ENCODE measurements around the gene FYB2.

The FYB2 gene

GRCh38 chr1:56844545-56845136 is 25.4 kb upstream of the FYB2 start:
- DNase-seq, result no peak
- Mint-ChIP-seq H3K36me3 (ENCODE audit: low read depth) (no peaks in the 10 kb centered on the region), H3K27me3 (peaks cover 31% of the 10 kb centered on the region), H3K9me3 (no peaks in the 10 kb centered on the region), H3K4me1 (ENCODE audit: low read depth) (no peaks in the 10 kb centered on the region), H3K4me3 (no peak overlapping the region), H3K27ac (no peak overlapping the region)

- Mint-ChIP-seq H3K4me3 (no peak overlapping the region), H3K27ac (no peak overlapping the region), H3K27me3 (peaks cover 42% of the 10 kb centered on the region), H3K36me3 (ENCODE audit: low read depth) (no peaks in the 10 kb centered on the region), H3K9me3 (no peaks in the 10 kb centered on the region), H3K4me1 (ENCODE audit: low read depth) (no peaks in the 10 kb centered on the region)
- DNase-seq, result no peak
Observed at GRCh38 chr1:56843544-56843943, 24.3 kb upstream of the FYB2 start.

- peaks cover 30% of the 10 kb centered on the region for H3K27me3 Mint-ChIP-seq
- no peaks in the 10 kb centered on the region for H3K9me3 Mint-ChIP-seq
- no peak overlapping the region for H3K27ac Mint-ChIP-seq
- H3K4me1 Mint-ChIP-seq (ENCODE audit: low read depth), result no peaks in the 10 kb centered on the region
- no peak for DNase-seq
- no peaks in the 10 kb centered on the region for H3K36me3 Mint-ChIP-seq (ENCODE audit: low read depth)
- H3K4me3 Mint-ChIP-seq, result no peak overlapping the region
Observed at GRCh38 chr1:56838759-56839158, 19.6 kb upstream of the FYB2 start.

GRCh38 chr1:56837244-56837939 is 18.2 kb upstream of the FYB2 start:
- H3K27ac Mint-ChIP-seq, result no peak overlapping the region
- H3K9me3 Mint-ChIP-seq, result no peaks in the 10 kb centered on the region
- H3K4me3 Mint-ChIP-seq, result no peak overlapping the region
- DNase-seq, result no peak
- peaks cover 3% of the 10 kb centered on the region for H3K4me1 Mint-ChIP-seq (ENCODE audit: low read depth)
- no peaks in the 10 kb centered on the region for H3K36me3 Mint-ChIP-seq (ENCODE audit: low read depth)
- H3K27me3 Mint-ChIP-seq, result peaks cover 27% of the 10 kb centered on the region

GRCh38 chr1:56836359-56836758 is 17.2 kb upstream of the FYB2 start:
- peaks cover 9% of the 10 kb centered on the region for H3K4me1 Mint-ChIP-seq (ENCODE audit: low read depth)
- H3K9me3 Mint-ChIP-seq, result no peaks in the 10 kb centered on the region
- H3K27me3 Mint-ChIP-seq, result peaks cover 29% of the 10 kb centered on the region
- H3K36me3 Mint-ChIP-seq (ENCODE audit: low read depth), result no peaks in the 10 kb centered on the region
- no peak overlapping the region for H3K4me3 Mint-ChIP-seq
- DNase-seq, result no peak
- H3K27ac Mint-ChIP-seq, result no peak overlapping the region

GRCh38 chr1:56835657-56836056 is 16.5 kb upstream of the FYB2 start:
- Mint-ChIP-seq H3K27ac (no peak overlapping the region), H3K4me1 (ENCODE audit: low read depth) (peaks cover 9% of the 10 kb centered on the region), H3K27me3 (peaks cover 30% of the 10 kb centered on the region), H3K36me3 (ENCODE audit: low read depth) (no peaks in the 10 kb centered on the region), H3K9me3 (no peaks in the 10 kb centered on the region), H3K4me3 (no peak overlapping the region)
- no peak for DNase-seq

GRCh38 chr1:56834137-56834900 is 15.1 kb upstream of the FYB2 start:
- Mint-ChIP-seq H3K9me3 (no peaks in the 10 kb centered on the region), H3K27ac (no peak overlapping the region), H3K4me3 (no peak overlapping the region), H3K27me3 (peaks cover 22% of the 10 kb centered on the region), H3K4me1 (ENCODE audit: low read depth) (peaks cover 9% of the 10 kb centered on the region), H3K36me3 (ENCODE audit: low read depth) (no peaks in the 10 kb centered on the region)
- DNase-seq, result no peak

GRCh38 chr1:56833088-56833487 is 13.9 kb upstream of the FYB2 start:
- DNase-seq, result no peak
- H3K9me3 Mint-ChIP-seq, result no peaks in the 10 kb centered on the region
- H3K36me3 Mint-ChIP-seq (ENCODE audit: low read depth), result no peaks in the 10 kb centered on the region
- no peak overlapping the region for H3K27ac Mint-ChIP-seq
- H3K4me3 Mint-ChIP-seq, result no peak overlapping the region
- peaks cover 9% of the 10 kb centered on the region for H3K4me1 Mint-ChIP-seq (ENCODE audit: low read depth)
- H3K27me3 Mint-ChIP-seq, result peaks cover 18% of the 10 kb centered on the region

- H3K9me3 Mint-ChIP-seq, result no peaks in the 10 kb centered on the region
- peak; percentile 71 for DNase-seq
- no peak overlapping the region for H3K4me3 Mint-ChIP-seq
- H3K27ac Mint-ChIP-seq, result peak overlapping the region; percentile 45
- peaks cover 9% of the 10 kb centered on the region for H3K4me1 Mint-ChIP-seq (ENCODE audit: low read depth)
- H3K36me3 Mint-ChIP-seq (ENCODE audit: low read depth), result no peaks in the 10 kb centered on the region
- H3K27me3 Mint-ChIP-seq, result peaks cover 16% of the 10 kb centered on the region
Observed at GRCh38 chr1:56831871-56832693, 12.9 kb upstream of the FYB2 start.

GRCh38 chr1:56830052-56830451 is 10.8 kb upstream of the FYB2 start:
- Mint-ChIP-seq H3K4me3 (no peak overlapping the region), H3K27ac (no peak overlapping the region), H3K27me3 (peaks cover 16% of the 10 kb centered on the region), H3K9me3 (no peaks in the 10 kb centered on the region), H3K36me3 (ENCODE audit: low read depth) (no peaks in the 10 kb centered on the region), H3K4me1 (ENCODE audit: low read depth) (peaks cover 9% of the 10 kb centered on the region)
- no peak for DNase-seq

GRCh38 chr1:56827711-56828110 is 8.5 kb upstream of the FYB2 start:
- no peaks in the 10 kb centered on the region for H3K9me3 Mint-ChIP-seq

GRCh38 chr1:56825436-56825835 is 6.2 kb upstream of the FYB2 start:
- Mint-ChIP-seq H3K9me3 (no peaks in the 10 kb centered on the region), H3K4me3 (no peak overlapping the region), H3K36me3 (ENCODE audit: low read depth) (no peaks in the 10 kb centered on the region), H3K4me1 (ENCODE audit: low read depth) (no peaks in the 10 kb centered on the region), H3K27ac (no peak overlapping the region), H3K27me3 (peaks cover 28% of the 10 kb centered on the region)
- no peak for DNase-seq

More at GRCh38 chr1:56827711-56828110, 8.5 kb upstream of the FYB2 start:
- Mint-ChIP-seq H3K4me1 (ENCODE audit: low read depth) (peaks cover 7% of the 10 kb centered on the region), H3K36me3 (ENCODE audit: low read depth) (no peaks in the 10 kb centered on the region), H3K4me3 (no peak overlapping the region), H3K27ac (no peak overlapping the region), H3K27me3 (peaks cover 24% of the 10 kb centered on the region)
- DNase-seq, result no peak

- no peak for DNase-seq
- Mint-ChIP-seq H3K27me3 (peaks cover 32% of the 10 kb centered on the region), H3K36me3 (ENCODE audit: low read depth) (no peaks in the 10 kb centered on the region), H3K4me3 (no peak overlapping the region), H3K4me1 (ENCODE audit: low read depth) (no peaks in the 10 kb centered on the region), H3K9me3 (no peaks in the 10 kb centered on the region), H3K27ac (no peak overlapping the region)
Observed at GRCh38 chr1:56824938-56825337, 5.7 kb upstream of the FYB2 start.

GRCh38 chr1:56824271-56824670 is 5.1 kb upstream of the FYB2 start:
- H3K9me3 Mint-ChIP-seq, result no peaks in the 10 kb centered on the region
- peaks cover 36% of the 10 kb centered on the region for H3K27me3 Mint-ChIP-seq
- no peaks in the 10 kb centered on the region for H3K4me1 Mint-ChIP-seq (ENCODE audit: low read depth)
- H3K4me3 Mint-ChIP-seq, result no peak overlapping the region
- H3K27ac Mint-ChIP-seq, result no peak overlapping the region
- no peak for DNase-seq
- no peaks in the 10 kb centered on the region for H3K36me3 Mint-ChIP-seq (ENCODE audit: low read depth)
